Mesenchymal stem cell (in vitro differentiated cells and primary cell): ENCODE results near the gene MGLL.

ENCODE experiments used
- DNase-seq: peaks from one replicate; pipeline ENCODE4 v3.0.0-alpha.2; 2013
- H2AFZ ChIP-seq: one replicate; pipeline ENCODE4 v1.6.1; 2013; ENCODE audit warnings: low read depth, mild to moderate bottlenecking, control low read depth, inconsistent platforms, low read length, moderate library complexity
- H2AK5ac ChIP-seq: 2 replicates; pipeline ENCODE4 v1.6.1; 2013; ENCODE audit warnings: low read length, moderate library complexity, mild to moderate bottlenecking, inconsistent platforms; ENCODE audit not compliant: severe bottlenecking
- H2BK120ac ChIP-seq: one replicate; pipeline ENCODE4 v1.6.1; 2013; ENCODE audit warnings: low read depth, mild to moderate bottlenecking, inconsistent platforms, low read length, moderate library complexity
- H2BK12ac ChIP-seq, 2 experiments: one replicate each; pipeline ENCODE4 v1.6.1; 2013; ENCODE audit warnings: inconsistent platforms in 2 of 2, low read length in 2 of 2, mild to moderate bottlenecking in 2 of 2, moderate library complexity in 2 of 2, control low read depth in 1 of 2
- H2BK15ac ChIP-seq: one replicate; pipeline ENCODE4 v1.6.1; 2013; ENCODE audit warnings: mild to moderate bottlenecking, low read depth, inconsistent platforms; ENCODE audit not compliant: poor library complexity, severe bottlenecking
- H2BK5ac ChIP-seq: 2 replicates; pipeline ENCODE4 v1.6.1; 2013; ENCODE audit warnings: low read depth, mild to moderate bottlenecking, low read length, control low read depth, inconsistent platforms; ENCODE audit not compliant: poor library complexity, severe bottlenecking
- H3K14ac ChIP-seq, 2 experiments: one replicate each; pipeline ENCODE4 v1.6.1; 2013; ENCODE audit warnings: inconsistent platforms in 2 of 2, low read length in 2 of 2, control low read depth in 1 of 2, mild to moderate bottlenecking in 1 of 2, moderate library complexity in 1 of 2
- H3K18ac ChIP-seq, 2 experiments: one replicate each; pipeline ENCODE4 v1.6.1; 2013; ENCODE audit warnings: inconsistent platforms in 2 of 2, low read length in 2 of 2, control low read depth in 1 of 2, low read depth in 1 of 2, mild to moderate bottlenecking in 1 of 2
- H3K23ac ChIP-seq, 2 experiments: one replicate each; pipeline ENCODE4 v1.6.1; 2013; ENCODE audit warnings: inconsistent platforms in 2 of 2, low read length in 2 of 2, mild to moderate bottlenecking in 2 of 2, moderate library complexity in 2 of 2, control low read depth in 1 of 2
- H3K27ac ChIP-seq: 2 replicates; pipeline ENCODE4 v1.5.1; 2013; ENCODE audit warnings: mild to moderate bottlenecking, moderate library complexity, low read length, control low read depth, inconsistent platforms; ENCODE audit not compliant: poor library complexity, severe bottlenecking
- H3K27me3 ChIP-seq, 2 experiments: 2 replicates each; pipeline versions ENCODE4 v1.6.1 to v1.7.0; 2013; ENCODE audit warnings: low read length in 2 of 2, mild to moderate bottlenecking in 2 of 2, moderate library complexity in 2 of 2, control low read depth in 1 of 2, inconsistent platforms in 1 of 2; ENCODE audit not compliant: control insufficient read depth in 1 of 2, insufficient read depth in 1 of 2
- H3K36me3 ChIP-seq, 2 experiments: 2 replicates each; pipeline versions ENCODE4 v1.6.1 to v1.7.0; 2013; ENCODE audit warnings: low read length in 2 of 2, control low read depth in 1 of 2, inconsistent platforms in 1 of 2, low read depth in 1 of 2, mild to moderate bottlenecking in 1 of 2; ENCODE audit not compliant: insufficient read depth in 2 of 2, control insufficient read depth in 1 of 2
- H3K4ac ChIP-seq, 2 experiments: one replicate each; pipeline ENCODE4 v1.6.1; 2013; ENCODE audit warnings: inconsistent platforms in 2 of 2, low read length in 2 of 2, mild to moderate bottlenecking in 2 of 2, moderate library complexity in 2 of 2, control low read depth in 1 of 2, low read depth in 1 of 2
- H3K4me1 ChIP-seq: 2 replicates; pipeline ENCODE4 v1.6.1; 2013; ENCODE audit warnings: low read depth, low read length, control low read depth; ENCODE audit not compliant: control insufficient read depth, insufficient read depth
- H3K4me2 ChIP-seq: 2 replicates; pipeline ENCODE4 v1.6.1; 2013; ENCODE audit warnings: low read length, mild to moderate bottlenecking, inconsistent platforms; ENCODE audit not compliant: poor library complexity, severe bottlenecking
- H3K4me3 ChIP-seq, 2 experiments: 2 replicates each; pipeline versions ENCODE4 v1.5.1 to v1.7.0; 2013; ENCODE audit warnings: low read length in 2 of 2, mild to moderate bottlenecking in 2 of 2, control low read depth in 1 of 2, low read depth in 1 of 2; ENCODE audit not compliant: insufficient read depth in 1 of 2
- H3K79me1 ChIP-seq: replicated peaks from 2 replicates; pipeline ENCODE4 v1.6.1; 2013; ENCODE audit warnings: mild to moderate bottlenecking, control low read depth, low read length, inconsistent platforms; ENCODE audit not compliant: poor library complexity, severe bottlenecking
- H3K9ac ChIP-seq: 2 replicates; pipeline ENCODE4 v1.7.0; 2013; ENCODE audit warnings: mild to moderate bottlenecking, low read length, moderate library complexity
- H3K9me3 ChIP-seq: 2 replicates; pipeline ENCODE4 v1.7.0; 2013; ENCODE audit warnings: mild to moderate bottlenecking, low read length; ENCODE audit not compliant: control insufficient read depth
- H4K8ac ChIP-seq: one replicate; pipeline ENCODE4 v1.6.1; 2013; ENCODE audit warnings: inconsistent platforms, mild to moderate bottlenecking, low read length, moderate library complexity
- H4K91ac ChIP-seq: one replicate; pipeline ENCODE4 v1.6.1; 2013; ENCODE audit warnings: mild to moderate bottlenecking, low read length, inconsistent platforms
- WGBS: methylation state at CpG from one replicate; pipeline ENCODE4 v1.1.7; 2013; ENCODE audit warnings: mixed read lengths; 5-methylcytosine and 5-hydroxymethylcytosine counted together

The MGLL gene

GRCh38 chr3:127764301-127764700, 58.0 kb downstream of the MGLL start:
- no peak overlapping the region for H3K14ac ChIP-seq
- H2BK12ac ChIP-seq, result peak overlapping the region in 1 of 2 experiments; percentile 14
- no peak overlapping the region for H3K18ac ChIP-seq
- no peak overlapping the region for H3K4me3 ChIP-seq
- H3K36me3 ChIP-seq, result peaks cover 11 to 32% of the 10 kb centered on the region in 2 experiments
- no peak for DNase-seq
- peak overlapping the region; percentile 59 for H3K27ac ChIP-seq
- H3K23ac ChIP-seq, result no peak overlapping the region
- peaks cover 30% of the 10 kb centered on the region for H3K79me1 ChIP-seq
- H3K9ac ChIP-seq, result no peak overlapping the region
- H2BK15ac ChIP-seq, result no peak overlapping the region
- no peak overlapping the region for H3K4ac ChIP-seq
- peak overlapping the region; percentile 25 for H3K4me2 ChIP-seq
- H2AK5ac ChIP-seq, result peak overlapping the region; percentile 4
- H2BK5ac ChIP-seq, result no peak overlapping the region
- H4K91ac ChIP-seq, result no peak overlapping the region
- 79% methylated on average over 4 of the region's 8 CpGs for WGBS
- peaks cover 4% of the 10 kb centered on the region for H3K9me3 ChIP-seq
- no peaks in the 10 kb centered on the region for H3K27me3 ChIP-seq
- H4K8ac ChIP-seq, result no peak overlapping the region
- H2BK120ac ChIP-seq, result no peak overlapping the region
- no peak overlapping the region for H2AFZ ChIP-seq
- H3K4me1 ChIP-seq, result peaks cover 41% of the 10 kb centered on the region

- Histone ChIP-seq H3K36me3 (peaks cover 15 to 34% of the 10 kb centered on the region in 2 experiments), H3K27ac (no peak overlapping the region), H2AK5ac (peak overlapping the region; percentile 4), H3K9ac (no peak overlapping the region), H4K8ac (peak overlapping the region; percentile 10), H2BK120ac (no peak overlapping the region), H2BK5ac (no peak overlapping the region), H3K9me3 (peaks cover 4% of the 10 kb centered on the region), H3K79me1 (peaks cover 33% of the 10 kb centered on the region), H2BK12ac (peak overlapping the region; percentile 14 to 19), H2AFZ (no peak overlapping the region), H3K18ac (peak overlapping the region; percentile 14 to 43), H3K23ac (no peak overlapping the region), H2BK15ac (no peak overlapping the region), H4K91ac (peak overlapping the region; percentile 58), H3K4me1 (peaks cover 39% of the 10 kb centered on the region), H3K4me3 (no peak overlapping the region), H3K4ac (no peak overlapping the region), H3K14ac (no peak overlapping the region), H3K27me3 (no peaks in the 10 kb centered on the region), H3K4me2 (no peak overlapping the region)
- DNase-seq, result no peak
- WGBS, result 93% methylated on average over 7 of the region's 7 CpGs
Measured at GRCh38 chr3:127763816-127764215, 58.5 kb downstream of the MGLL start.

- WGBS, result 96% methylated on average over 5 of the region's 8 CpGs
- Histone ChIP-seq H3K4me2 (no peak overlapping the region), H3K79me1 (peaks cover 34% of the 10 kb centered on the region), H3K4me3 (no peak overlapping the region), H3K27me3 (no peaks in the 10 kb centered on the region), H4K8ac (peak overlapping the region; percentile 10), H2BK15ac (peak overlapping the region; percentile 15), H2AFZ (no peak overlapping the region), H3K9me3 (peaks cover 4% of the 10 kb centered on the region), H2AK5ac (peak overlapping the region; percentile 44), H3K27ac (no peak overlapping the region), H2BK5ac (no peak overlapping the region), H2BK120ac (no peak overlapping the region), H3K4ac (peak overlapping the region in 1 of 2 experiments; percentile 17), H3K14ac (peak overlapping the region in 1 of 2 experiments; percentile 26), H3K9ac (no peak overlapping the region), H3K18ac (peak overlapping the region in 1 of 2 experiments; percentile 43), H3K36me3 (peaks cover 15 to 32% of the 10 kb centered on the region in 2 experiments), H2BK12ac (peak overlapping the region in 1 of 2 experiments; percentile 19), H3K4me1 (peaks cover 36% of the 10 kb centered on the region), H4K91ac (peak overlapping the region; percentile 58), H3K23ac (no peak overlapping the region)
- no peak for DNase-seq
Measured at GRCh38 chr3:127763337-127763736, 59.0 kb downstream of the MGLL start.

- peaks cover 36% of the 10 kb centered on the region for H3K4me1 ChIP-seq
- H2BK5ac ChIP-seq, result no peak overlapping the region
- H2BK120ac ChIP-seq, result no peak overlapping the region
- H4K8ac ChIP-seq, result no peak overlapping the region
- peaks cover 15 to 34% of the 10 kb centered on the region in 2 experiments for H3K36me3 ChIP-seq
- H3K23ac ChIP-seq, result no peak overlapping the region
- 100% methylated on average over 1 of the region's 1 CpG for WGBS
- H3K18ac ChIP-seq, result no peak overlapping the region
- peaks cover 40% of the 10 kb centered on the region for H3K79me1 ChIP-seq
- no peak for DNase-seq
- no peak overlapping the region for H2BK15ac ChIP-seq
- H3K14ac ChIP-seq, result peak overlapping the region in 1 of 2 experiments; percentile 56
- peak overlapping the region in 1 of 2 experiments; percentile 19 for H2BK12ac ChIP-seq
- no peak overlapping the region for H3K4me3 ChIP-seq
- no peak overlapping the region for H3K9ac ChIP-seq
- H4K91ac ChIP-seq, result peak overlapping the region; percentile 63
- peaks cover 3% of the 10 kb centered on the region for H3K9me3 ChIP-seq
- H3K27ac ChIP-seq, result no peak overlapping the region
- H2AFZ ChIP-seq, result no peak overlapping the region
- no peaks in the 10 kb centered on the region for H3K27me3 ChIP-seq
- H3K4me2 ChIP-seq, result no peak overlapping the region
- peak overlapping the region; percentile 61 for H2AK5ac ChIP-seq
- no peak overlapping the region for H3K4ac ChIP-seq
Measured at GRCh38 chr3:127762787-127763105, 59.6 kb downstream of the MGLL start.
